GM19239 (cell line): ENCODE results near the gene INIP.
A peak's percentile ranks its signal among the peaks of the same experiment; 100 is the strongest.
"Not testable (repeated sequence)": the region's sequence is repeated elsewhere in the genome, so short reads cannot be mapped to it uniquely, and the experiment has no call there.

Experiments
- DNase-seq: peaks from one replicate; pipeline ENCODE4 v3.0.0; 2011; ENCODE audit warnings: low spot score; ENCODE audit not compliant: insufficient read length
- FAIRE-seq: peaks from 2 replicates; lab custom pipeline; 2011; peaks lifted over from hg19 to GRCh38; lab: Jason Lieb, UNC

The INIP gene

DNA sequence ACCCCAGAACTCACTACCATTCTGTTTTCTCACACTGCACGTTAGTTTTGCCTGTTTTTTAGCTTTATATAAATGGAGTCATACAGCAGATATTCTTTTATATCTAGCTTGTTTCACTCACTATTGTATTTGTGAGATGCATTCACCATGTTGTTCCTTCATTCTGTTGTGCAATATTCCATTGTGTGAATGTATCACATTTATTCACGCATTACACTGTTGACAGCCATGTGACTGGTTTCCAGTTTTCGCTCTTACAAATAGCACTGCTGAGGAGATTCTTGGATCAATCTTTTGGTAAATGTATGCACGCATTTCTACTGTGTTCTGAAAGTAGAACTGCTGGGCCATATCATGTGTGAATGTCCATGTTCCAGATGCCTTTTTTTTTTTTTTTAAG lies 26.3 kb upstream of the INIP start:
- DNase-seq (no peak), FAIRE-seq (no peak)

DNA sequence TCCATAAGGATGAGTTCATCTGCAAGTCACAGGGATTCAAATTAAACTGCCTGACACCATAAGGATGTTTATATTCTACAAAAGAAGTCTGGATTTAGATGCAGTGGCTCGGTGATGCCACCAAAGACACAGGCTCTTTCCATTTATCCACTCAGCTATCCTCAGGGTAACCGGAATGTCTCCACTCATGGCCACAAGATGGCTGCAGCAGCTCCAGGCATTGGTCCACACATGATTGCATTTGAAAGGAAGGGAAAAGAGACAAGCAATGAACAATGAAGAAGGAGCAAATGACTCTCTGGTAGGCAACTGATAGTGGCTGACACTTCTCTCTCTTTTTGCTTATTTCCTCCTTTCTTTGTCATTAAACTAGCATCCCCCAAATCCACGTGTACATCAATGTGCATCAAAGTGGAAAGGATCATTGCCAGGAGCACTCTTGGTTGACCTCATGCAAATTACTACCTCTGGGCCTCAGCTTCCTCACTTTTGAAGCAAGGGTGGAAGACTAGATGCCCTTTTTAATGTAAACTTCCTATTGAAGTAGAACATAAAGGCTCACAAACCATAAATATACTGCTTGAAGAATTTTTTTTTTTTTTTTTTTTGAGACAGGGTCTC lies 25.4 kb upstream of the INIP start:
- FAIRE-seq (peak; percentile 14), DNase-seq (no peak)

DNA sequence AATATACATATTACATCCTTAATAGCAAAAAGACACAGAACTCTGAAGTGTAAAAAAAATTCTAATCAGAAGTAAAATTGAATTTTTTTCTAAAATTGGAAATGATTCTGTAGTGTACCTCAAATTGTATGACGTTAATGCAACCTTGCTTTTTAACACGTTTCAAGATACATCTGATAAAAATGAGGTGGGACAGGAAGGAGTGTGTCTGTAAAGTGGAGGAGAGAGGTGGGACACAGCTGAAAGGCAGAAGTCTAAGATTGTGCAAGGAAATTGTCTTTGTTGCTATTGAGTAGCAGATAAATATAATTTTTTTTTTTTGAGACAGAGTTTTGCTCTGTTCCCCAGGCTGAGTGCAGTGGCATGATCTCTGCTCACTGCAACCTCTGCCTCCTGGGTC lies 17.0 kb upstream of the INIP start:
- FAIRE-seq (no peak), DNase-seq (no peak)

DNA sequence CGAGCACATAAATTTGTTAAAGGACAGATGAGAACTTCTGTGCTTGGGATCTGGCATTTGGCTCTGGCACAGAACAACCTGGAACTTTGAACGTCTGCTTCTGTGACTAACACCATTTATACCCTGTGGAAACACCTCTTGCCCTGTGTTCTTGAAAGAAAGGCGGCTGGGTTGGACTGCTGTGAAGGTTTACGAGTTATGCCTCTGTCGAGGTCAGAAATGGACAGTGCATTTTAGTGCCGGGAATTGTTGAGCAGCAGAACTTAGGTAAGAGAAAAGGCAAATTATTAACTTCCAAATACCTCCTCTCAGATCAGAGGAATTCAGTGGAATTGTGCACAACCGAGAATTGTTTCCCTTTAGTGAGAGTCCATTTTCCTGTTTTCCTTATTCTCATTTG lies 14.1 kb upstream of the INIP start:
- FAIRE-seq: no peak
- DNase-seq: no peak

DNA sequence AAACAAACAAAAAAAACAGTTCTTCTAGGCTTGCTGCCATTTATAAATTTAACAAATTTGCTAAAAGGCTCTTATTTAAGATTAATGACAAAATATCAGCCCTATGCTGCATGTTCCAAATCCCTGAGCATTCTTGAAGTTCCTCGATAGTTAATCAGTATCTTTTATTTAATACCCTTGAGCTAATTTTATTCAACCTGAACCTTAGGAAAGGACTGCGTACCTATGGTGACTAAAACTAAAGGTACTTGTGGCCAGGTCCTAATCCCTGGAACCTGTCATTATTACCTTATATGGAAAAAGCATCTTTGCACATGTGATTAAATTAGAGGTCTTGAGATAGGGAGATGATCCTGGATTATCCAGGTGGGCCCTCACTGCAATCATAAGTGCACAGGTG lies 10.5 kb upstream of the INIP start:
- FAIRE-seq (no peak), DNase-seq (no peak)

DNA sequence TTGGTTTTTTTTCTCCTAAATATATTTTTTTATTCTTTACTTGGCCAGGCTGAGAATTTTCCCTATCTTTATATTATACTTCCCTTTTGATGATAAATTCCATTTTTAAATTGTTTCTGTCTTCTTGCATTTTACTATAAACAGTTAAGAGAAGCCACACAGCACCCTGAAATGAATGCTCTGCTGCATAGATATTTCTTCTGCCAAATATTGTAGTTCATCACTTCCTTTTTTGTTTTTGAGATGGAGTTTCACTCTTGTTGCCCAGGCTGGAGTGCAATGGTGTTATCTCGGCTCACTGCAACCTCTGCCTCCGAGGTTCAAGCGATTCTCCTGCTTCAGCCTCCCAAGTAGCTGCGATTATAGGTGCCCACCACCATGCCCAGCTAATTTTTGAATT lies 8.5 kb upstream of the INIP start:
- no peak for DNase-seq

DNA sequence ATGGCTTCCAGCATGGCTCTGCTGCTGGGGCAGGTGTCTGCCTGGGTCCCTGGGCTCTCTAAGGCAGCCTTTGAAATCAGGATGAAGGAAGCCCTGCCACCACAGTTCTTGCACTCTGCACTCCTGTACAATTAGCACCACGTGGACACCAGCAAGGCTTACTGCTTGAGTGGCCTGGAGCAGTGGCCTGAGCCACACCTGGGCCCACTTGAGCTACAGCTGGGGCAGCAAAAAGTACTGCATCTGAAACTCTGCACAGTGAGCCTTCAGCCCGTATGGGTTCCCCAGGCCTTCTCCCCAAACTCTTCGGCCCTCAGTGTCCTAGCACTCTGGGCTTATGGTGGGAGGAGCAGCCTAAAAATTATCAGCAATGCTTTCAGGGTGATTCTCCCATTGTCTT lies 8.0 kb upstream of the INIP start:
- FAIRE-seq (no peak), DNase-seq (no peak)

More for the DNA sequence above, 8.5 kb upstream of the INIP start:
- FAIRE-seq: no peak

DNA sequence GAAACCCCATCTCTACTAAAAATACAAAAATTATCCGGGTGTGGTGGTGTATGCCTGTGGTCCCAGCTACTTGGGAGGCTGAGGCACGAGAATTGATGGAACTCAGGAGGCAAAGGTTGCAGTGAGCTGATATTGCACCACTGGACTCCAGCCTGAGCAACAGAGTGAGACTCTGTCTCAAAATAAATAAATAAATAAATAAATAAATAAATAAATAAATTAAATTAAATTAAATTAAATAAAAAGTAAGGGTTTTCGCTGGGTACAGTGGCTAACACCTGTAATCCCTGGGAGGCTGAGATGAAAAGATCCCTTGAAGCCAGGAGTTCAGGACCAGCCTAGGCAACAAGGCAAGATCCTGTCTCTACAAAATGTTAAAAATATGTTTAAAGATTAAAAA lies 4.8 kb upstream of the INIP start:
- not testable (repeated sequence) for FAIRE-seq, DNase-seq

DNA sequence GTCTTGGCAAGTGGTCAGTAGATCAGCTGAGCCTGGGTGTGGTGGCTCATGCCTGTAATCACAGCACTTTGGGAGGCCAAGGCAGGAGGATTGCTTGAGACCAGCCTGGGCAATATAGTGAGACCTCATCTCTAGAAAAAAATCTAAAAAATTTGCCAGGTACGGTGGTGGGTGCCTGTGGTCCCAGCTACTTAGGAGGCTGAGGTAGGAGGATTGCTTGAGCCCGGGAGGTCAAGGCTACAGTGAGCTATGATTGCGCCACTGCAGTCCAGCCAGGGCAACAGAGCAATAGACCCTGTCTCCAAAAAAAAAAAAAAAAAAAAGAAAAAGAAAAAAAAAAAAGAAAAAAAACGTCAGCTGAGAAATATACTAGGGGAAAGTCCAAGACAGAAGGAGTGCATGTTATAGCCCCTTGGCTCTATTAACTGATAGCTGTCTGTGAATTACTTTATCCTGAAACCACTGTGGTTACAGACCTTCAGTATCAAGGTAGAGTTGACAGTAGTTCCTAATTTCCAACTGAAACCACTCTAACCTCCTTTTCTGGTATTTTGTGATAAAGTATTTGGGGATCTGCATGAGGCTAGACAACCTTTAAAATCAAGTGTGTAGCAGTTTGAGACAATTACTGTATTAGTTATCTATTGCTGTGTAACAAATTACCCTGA lies 2.3 kb upstream of the INIP start:
- DNase-seq: no peak
- FAIRE-seq: no peak

DNA sequence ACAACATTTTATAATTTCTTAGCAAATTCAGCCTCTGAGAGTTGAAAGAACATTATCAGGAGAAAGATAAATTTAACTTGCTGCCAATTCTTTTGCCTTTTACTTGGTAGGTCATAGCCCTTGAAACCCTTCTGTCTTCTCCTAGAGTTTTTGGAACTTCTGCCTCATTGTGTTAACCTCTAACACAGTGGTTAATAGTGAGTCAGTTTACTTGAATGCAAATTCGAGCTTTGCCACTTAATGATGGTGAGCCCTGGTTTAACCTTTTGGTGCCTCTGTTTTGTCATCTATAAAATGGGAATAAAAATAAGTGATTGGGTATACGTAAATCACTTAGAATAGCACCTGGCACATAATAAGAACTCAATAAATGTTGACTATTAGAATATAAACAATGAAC lies 1.8 kb upstream of the INIP start:
- DNase-seq: no peak
- FAIRE-seq: peak; percentile 64

DNA sequence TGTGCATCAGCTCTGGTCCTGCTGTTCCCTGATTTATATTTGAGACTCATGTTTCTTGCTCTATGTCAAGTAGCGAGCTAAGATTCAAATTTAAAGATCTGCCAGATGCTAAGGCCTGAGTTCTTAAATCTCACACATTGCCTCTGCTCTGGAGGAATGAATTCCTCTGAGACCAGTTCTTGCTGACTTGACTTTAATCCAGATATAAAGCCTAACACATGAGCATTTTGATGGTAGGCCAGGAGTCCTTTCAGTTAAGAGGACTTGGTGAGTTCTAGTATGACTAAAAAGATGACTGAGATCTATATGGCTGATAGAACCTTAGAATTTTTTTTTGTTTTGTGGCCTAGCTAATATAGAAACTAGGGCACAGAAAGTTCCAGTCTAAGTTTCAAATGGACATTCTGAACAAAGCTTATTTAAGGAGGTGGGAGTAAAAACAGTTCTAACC lies 1.3 kb upstream of the INIP start:
- peak; percentile 31 for FAIRE-seq
- DNase-seq: no peak

DNA sequence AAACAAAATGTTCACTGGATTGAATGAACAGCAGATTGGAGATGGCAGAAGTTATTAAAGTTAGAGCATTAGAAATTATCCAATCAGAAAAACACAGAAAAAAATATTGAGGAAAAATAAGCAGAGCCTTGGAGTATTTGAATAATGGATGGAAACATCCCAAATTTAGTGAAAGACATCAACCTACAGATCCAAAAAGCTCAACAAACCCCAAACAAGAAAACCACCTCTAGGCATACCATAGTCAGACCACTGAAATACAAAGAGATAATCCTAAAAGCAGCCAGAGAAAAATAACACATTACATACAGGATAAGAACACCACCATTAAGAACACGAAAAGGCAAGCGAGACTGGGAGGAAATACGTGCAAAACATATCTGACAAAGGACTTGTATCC lies 5.2 kb downstream of the INIP start:
- DNase-seq (no peak), FAIRE-seq (no peak)

DNA sequence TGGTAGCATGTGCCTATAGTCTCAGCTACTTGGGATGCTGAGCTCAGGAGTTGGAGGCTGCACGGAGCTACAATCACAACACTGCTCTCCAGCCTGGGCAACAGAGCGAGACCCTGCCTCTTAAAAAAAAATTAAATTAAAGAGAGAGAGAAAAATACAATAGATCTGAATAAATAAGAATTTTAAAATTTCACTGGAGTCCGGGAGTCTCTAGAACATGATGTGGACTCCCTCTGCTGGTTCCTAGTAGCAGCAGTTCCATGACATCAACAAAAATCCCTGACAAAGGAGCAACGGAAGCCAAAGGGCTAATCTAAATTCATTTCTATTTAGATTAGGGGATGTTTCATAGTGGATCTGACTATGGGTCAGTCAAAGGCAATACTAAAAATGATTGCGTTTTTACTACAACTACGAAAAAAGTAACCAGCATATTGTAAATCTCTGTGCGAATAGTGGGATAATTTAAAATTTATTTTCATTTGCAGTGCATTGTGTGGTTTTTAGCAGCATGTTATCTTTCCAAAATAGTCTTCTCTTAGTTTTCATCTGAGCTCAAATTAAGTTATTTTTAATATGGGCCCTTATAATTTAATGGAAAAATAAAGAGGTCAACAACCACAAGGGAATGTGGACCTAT lies 6.7 kb downstream of the INIP start:
- no peak for FAIRE-seq
- no peak for DNase-seq

DNA sequence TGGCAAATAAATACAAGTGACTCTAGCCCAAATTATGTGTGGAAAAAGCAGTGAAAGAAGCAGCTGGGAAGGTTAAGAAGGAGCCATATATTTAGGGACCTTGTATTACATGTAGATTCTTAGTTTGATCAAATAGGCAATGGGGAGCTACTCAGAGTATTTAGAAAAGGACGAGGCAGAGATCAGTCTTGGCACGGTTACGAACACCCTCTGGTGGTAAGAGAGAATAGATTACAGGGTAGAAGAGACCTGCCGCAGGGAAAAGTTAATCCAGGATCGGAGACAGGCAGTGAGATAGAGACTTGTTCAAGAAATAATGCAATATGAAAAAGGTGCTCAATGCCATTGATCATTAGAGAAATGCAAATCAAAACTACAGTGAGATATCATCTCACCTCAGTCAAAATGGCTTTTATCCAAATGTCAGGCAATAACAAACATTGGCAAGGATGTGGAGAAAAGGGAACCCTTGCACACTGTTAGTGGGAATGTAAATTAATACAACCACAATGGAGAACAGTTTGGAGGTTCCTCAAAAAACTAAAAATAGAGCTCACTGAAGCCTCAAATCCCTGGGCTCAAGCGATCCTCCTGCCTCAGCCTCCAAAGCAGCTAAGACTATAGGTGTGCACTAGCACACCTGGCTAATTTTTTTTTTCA lies 12.0 kb downstream of the INIP start:
- FAIRE-seq: no peak
- no peak for DNase-seq

DNA sequence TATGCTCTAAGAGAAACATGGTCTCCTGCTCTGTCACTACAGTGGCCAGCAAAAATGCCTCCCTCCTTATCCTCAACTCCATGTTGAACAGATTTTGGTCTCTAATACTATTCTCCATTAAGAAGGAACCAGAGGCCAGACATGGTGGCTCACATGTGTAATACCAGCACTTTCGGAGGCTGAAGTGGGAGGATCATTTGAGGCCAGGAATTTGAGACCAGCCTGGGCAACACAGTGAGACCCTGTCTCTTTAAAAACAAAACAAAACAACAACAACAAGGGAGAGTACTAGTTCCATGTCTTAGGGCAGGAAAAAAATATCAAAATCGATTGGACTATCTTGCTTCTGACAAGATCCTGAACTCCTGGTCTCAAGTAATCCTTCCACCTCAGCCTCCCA lies 14.6 kb downstream of the INIP start:
- no peak for FAIRE-seq

DNA sequence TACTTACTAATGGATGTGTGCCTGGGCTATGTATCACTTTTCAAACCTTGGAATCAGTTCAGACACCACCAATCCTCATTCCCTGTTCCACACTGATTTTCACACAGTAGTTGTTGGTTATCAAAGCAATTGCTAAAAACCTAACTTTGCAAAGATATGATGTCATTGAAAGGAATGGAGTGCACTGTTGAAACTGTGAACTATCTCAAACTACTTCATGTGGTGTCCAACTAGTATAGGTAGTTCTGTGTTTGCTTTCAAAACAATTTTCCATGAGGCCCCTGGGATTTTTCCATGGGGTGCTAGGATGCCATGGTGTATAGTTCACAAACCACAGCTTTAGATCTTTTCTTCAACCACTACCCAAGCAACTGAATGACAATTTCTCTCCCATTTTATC lies 17.8 kb downstream of the INIP start:
- FAIRE-seq: peak; percentile 26
- no peak for DNase-seq

More for the DNA sequence above, 14.6 kb downstream of the INIP start:
- DNase-seq: no peak

DNA sequence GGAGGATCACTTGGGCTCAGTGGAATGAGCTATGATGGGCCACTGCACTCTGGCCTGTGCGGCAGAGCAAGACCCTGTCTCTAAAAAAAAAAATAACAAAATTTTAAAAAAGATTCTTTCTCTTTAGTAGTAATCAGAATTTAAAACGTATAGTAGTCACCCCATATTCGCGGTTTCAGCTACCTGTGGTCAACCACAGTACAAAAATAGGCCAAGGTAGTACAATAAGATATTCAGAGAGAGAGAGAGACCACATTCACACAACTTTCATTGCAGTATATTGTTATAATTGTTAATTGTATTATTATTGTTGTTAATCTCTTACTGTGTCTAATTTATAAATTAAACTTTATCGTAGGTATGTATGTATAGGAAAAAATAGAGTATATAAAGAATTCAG lies 18.7 kb downstream of the INIP start:
- DNase-seq: no peak
- no peak for FAIRE-seq

DNA sequence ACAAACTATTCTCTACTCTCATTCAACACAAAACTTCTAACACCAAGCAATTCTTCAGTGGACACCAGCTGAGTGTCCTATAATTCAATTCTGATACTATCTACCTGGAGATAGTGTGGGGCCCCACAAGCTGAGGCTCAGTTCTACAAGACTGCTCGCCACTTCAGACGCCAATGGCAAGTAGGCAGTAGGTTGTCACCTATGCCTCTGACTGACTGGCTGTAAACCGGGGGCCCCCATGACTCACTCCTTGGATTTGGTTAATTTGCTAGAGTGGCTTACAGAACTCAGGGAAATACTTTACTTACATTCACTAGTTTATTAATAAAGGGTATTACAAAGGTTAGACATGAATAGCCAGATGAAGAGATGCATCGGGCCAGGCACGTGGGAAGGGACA lies 21.5 kb downstream of the INIP start:
- no peak for FAIRE-seq
- no peak for DNase-seq

DNA sequence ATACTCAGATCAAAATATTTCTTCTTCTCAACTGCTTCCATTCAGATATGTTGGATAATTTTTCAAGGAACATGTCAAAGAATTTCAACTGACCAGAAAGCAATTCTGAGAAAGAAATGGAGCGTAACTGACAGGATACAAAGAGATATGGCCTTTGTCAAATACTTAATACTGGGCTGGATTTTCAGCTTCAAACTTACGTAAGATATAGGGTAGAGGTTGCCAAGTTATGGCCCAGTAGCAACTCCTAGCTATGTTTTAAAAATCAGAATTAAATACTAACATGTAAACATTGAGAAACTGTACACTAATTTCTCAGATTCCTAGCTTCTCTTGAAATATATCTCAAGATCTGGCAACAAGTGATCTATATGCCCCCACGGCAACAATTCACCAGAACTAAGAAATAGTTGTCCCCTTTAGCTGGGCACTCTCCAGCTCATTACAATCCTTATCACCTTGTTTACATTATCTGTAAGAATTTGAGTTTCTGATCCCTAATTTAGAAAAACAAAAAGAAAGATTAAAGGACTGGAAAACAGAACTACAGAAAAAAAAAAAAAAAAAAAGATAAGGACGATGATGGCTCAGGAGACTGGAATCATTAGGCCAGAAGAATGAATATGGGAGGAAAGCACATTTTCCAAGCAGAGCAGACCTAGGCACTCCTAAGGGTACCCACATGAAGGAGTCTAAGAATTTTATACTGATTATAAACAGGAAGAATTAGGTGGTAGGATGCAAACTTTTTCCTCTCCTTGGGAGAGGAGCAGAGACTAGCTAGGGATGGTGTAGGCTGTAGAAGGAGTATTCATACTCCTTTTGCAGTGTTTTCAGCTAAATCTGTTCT lies 23.0 kb downstream of the INIP start:
- no peak for FAIRE-seq

DNA sequence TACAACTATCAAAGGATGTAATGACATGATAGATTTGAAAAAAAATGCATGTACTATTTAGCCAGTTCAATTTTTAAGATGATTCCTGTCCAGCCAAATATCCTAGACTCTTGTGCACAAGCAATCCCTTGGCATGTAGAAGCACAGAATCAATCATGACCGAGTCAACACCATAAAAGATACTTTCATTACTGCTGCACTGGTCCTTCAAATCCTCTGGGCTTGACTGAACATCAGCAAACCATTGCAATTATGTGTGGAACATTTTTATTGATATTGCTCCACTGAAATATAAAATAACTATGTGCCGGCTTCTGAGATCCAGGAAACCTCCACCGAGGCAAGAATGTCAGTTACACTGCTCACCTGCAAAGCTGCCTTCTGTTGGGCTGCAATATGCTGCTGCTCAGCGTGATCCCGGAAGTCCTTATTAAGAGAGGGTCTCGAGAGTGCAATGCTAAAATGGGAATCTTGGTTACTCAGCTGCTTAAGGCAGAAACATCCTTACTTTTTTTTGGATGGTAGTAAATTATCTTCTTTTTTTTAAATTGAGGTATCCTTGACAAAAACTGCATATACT lies 28.7 kb downstream of the INIP start:
- DNase-seq: no peak
- FAIRE-seq: no peak

More for the DNA sequence above, 23.0 kb downstream of the INIP start:
- no peak for DNase-seq
